ENCODE data around the gene SLC27A3.

Gene SLC27A3

GRCh38 chr1:153783233-153784190, 8.3 kb downstream of the SLC27A3 start:
- peak; percentile 81 for DNase-seq

- DNase-seq: no peak
These were observed 11.0 kb downstream of the SLC27A3 start for GRCh38 chr1:153786038-153786790.

GRCh38 chr1:153789478-153790034, 14.3 kb downstream of the SLC27A3 start:
- DNase-seq: no peak

GRCh38 chr1:153790313-153790965, 15.2 kb downstream of the SLC27A3 start:
- DNase-seq: no peak

DNA sequence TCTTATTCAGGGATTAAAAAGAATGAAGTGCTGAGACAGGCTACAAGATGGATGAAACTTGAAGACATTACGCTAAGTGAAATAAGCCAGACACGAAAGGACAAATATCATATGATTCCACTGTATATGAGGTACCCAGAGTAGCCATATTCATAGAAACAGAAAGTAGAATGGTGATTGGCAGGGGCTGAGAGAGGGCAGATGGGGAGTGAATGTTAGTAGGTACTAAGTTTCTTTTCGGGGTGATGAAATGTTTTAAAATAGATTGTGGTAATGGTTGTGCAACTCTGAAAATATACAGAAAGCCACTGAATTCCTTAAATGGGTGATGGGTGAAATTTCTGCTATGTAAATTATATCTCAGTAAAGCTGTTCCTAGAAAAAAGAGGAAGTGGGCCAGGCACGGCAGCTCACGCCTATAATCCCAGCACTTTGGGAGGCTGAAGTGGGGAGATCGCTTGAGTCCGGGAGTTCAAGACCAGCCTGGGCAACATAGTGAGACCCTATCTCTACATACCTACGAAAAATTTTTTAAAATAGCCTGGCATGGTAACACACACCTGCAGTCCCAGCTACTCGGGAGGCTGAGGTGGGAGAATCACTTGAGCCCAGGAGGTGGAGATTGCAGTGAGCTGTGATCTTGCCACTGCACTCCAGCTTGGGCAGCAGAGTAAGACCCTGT, 15.9 kb downstream of the SLC27A3 start:
- no peak for DNase-seq

DNA sequence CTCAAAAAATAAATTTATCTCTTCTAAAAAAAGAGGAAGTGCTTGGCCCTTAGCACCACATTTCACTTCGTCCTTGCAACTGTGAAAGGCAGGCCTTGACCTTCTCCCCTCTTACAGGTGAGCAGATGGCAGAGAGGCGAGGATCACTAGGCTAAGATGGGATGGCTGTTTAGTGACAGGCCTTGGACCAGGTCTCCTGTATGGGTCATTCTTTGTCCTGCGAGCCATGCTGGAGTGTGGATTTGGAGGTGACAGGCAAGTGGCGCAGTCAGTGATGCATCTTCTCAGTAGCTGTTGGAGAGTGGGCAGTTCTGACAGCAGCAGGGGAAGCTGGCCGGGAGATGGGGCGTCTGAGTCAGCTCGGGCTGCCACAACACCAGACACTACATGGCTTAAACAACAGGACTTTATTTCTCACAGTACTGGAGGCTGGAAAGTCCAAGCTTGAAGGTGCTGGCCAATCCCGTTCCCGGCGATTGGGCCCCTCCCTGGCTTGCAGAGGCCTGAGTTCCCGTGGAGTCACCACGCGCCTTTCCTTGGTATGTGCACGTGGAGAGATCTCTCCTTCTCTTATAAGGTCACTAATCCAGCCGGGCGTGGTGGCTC, 16.5 kb downstream of the SLC27A3 start:
- DNase-seq: no peak

GRCh38 chr1:153792631-153793041, 17.4 kb downstream of the SLC27A3 start:
- DNase-seq: no peak

- DNase-seq: no peak
These were observed 18.2 kb downstream of the SLC27A3 start for GRCh38 chr1:153793261-153793972.

DNA sequence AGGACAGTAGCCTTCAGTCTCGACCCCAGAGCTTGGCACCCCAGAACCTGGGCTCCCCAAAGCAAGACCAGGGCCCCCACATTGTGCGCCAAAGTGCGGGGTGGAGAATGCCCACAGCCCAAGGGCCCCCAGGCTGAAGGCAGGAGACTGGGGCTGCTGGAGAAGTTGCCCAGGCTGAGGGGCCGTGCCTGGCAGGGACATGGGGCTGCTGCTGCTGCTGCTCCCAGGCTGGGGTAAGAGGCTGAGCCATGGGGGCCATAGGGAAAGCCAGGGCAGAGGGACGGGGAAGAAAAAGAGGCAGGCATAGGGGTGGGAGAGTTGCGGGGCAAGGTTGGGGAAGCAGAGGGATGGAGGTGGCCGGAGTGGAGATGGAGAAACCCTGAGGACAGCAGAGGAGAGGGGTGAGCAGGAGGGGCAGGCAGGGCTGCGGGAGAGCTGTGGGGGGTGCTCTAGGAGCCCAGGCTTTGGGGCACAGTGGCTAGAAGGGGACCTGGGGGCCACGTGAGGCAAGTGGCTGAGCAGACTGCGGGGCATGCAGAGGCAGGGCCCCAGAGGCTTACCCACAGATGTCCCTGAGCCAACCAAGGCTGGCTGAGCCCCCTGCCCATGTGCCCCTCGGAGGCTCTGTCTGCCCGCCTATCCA, 18.9 kb downstream of the SLC27A3 start:
- no peak for DNase-seq

GRCh38 chr1:153794624-153795329, 19.6 kb downstream of the SLC27A3 start:
- no peak for DNase-seq

GRCh38 chr1:153795330-153795837, 20.2 kb downstream of the SLC27A3 start:
- no peak for DNase-seq

DNA sequence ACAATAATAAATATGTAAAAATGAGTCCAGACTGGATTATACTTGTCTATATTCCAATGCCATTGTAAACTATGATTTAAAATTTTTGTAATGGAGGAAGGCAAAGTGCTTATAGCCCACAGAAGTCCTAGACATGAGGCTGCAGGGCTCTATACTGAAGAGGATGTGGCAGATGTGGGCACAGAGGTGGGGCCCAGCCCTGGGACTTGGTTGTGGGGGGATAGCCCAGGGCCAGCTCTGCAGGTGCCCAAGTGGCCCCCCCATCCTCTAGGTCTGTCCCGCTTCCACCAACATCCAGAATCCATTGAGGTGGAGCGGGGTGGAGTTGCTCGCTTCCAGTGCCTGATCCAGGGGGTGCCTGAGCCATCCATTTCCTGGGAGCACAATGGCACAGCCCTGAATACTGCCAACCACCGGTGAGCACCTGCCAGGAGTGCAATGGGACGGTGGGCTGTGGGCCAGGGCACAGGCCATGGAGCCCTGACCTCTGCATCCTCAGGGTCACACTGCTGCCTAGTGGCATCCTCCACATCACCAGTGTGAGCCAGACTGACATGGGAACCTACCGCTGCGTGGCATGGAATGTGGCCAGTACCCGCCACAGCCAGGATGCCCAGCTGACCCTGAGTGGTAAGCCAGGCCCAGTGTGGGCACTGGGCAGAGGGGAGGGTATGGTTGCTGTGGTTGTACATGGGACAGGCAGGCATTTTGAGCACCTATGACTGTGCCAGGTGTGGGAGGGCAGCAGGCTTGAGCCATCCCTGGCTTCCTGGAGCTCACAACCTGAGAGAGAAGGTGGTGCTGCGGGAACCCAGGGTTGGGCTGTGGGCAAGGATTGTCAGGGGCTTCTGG, 21.0 kb downstream of the SLC27A3 start:
- no peak for DNase-seq

- peak; percentile 16 for DNase-seq
These were observed 21.8 kb downstream of the SLC27A3 start for GRCh38 chr1:153796786-153797659.

- no peak for DNase-seq
These were observed 23.2 kb downstream of the SLC27A3 start for GRCh38 chr1:153798468-153798780.

DNA sequence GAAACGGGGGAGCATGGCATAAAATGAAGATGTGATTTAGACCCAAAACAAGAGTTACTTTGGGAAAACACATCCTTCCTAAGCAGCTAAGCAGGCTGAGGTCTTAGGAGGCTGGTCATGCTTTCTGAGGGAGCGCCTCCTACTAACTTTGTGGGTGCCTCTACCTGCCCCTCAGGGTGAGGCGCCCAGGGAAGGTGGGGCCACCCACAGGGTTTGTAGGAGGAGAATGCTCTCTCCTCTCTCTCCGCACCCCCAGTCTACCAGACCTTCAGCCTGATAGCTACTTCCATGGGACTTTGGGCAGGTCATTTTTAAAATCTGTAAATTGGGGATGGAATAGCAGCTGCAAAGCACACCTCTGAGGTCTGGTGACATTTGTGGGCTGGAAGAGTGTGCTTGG, 23.8 kb downstream of the SLC27A3 start:
- DNase-seq: no peak

GRCh38 chr1:153799566-153800465, 24.6 kb downstream of the SLC27A3 start:
- DNase-seq: no peak

GRCh38 chr1:153800516-153800915, 25.3 kb downstream of the SLC27A3 start:
- DNase-seq: no peak
